Large intestine (tissue), 3 donors: ENCODE results near the gene PLEKHB1. TPM values are rescaled to one million over a fixed set of nuclear protein-coding genes. Genes with fewer than 3 reads are reported as not detected.

Experiments
- DNase-seq, 2 donors: peaks; one replicate each; pipeline versions ENCODE4 v3.0.0 to v3.0.0-alpha.2; 2013
- H3K27ac ChIP-seq: one replicate; pipeline ENCODE4 v1.5.1; 2013; ENCODE audit warnings: low read length
- H3K27me3 ChIP-seq: 2 replicates; pipeline ENCODE4 v1.6.1; 2013; ENCODE audit warnings: low read length; ENCODE audit not compliant: control insufficient read depth, insufficient read depth
- H3K36me3 ChIP-seq: 2 replicates; pipeline ENCODE4 v1.6.1; 2013; ENCODE audit warnings: low read length; ENCODE audit not compliant: control insufficient read depth, insufficient read depth
- H3K4me1 ChIP-seq: one replicate; pipeline ENCODE4 v1.6.1; 2013; ENCODE audit warnings: low read length; ENCODE audit not compliant: control insufficient read depth, insufficient read depth
- H3K4me3 ChIP-seq: one replicate; pipeline ENCODE4 v1.5.1; 2013; ENCODE audit warnings: low read length
- H3K9me3 ChIP-seq: one replicate; pipeline ENCODE4 v1.6.1; 2013; ENCODE audit warnings: mild to moderate bottlenecking, low read depth, low read length, moderate library complexity; ENCODE audit not compliant: control insufficient read depth
- whole genome bisulfite sequencing: methylation state at CpG from one replicate; pipeline ENCODE4 v1.1.5; 2013; ENCODE audit warnings: low lambda C conversion rate; ENCODE audit not compliant: insufficient coverage; 5-methylcytosine and 5-hydroxymethylcytosine counted together
- polyA plus RNA-seq: library from polyadenylated mRNA; unstranded; fragments of 120-200 nt; gene quantifications from one replicate; pipeline ENCODE4 v1.2.1, GENCODE V29; 2013

Gene PLEKHB1
- polyA plus RNA-seq, 1 donor = 5.5 TPM

DNA sequence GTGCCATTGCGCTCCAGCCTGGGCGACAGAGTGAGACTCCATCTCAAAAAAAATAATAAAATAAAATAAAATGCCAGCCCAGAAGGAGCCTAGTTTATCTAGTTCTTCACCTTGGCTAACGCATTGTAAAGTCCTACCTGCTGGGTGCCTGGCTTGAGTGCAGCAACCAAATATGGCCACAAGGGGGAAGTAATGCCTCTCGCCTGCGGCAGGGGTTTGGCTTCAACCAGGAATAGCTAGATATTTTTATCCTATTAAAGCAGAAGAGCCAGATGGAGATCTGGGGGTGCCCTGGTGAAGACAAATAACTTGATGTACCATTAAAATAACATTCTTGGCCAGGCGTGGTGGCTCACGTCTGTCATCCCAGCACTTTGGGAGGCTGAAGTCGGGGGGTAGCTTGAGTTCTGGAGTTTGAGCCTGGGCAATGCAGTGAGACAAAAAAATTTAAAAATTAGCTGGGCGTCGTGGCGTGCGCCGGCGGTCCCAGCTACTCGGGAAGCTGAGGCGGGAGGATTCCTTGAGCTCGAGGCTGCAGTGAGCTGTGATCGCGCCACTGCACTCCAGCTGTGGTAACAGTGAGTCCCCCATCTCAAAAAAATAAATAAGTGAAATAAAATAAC lies 20.6 kb upstream of the PLEKHB1 start:
- H3K27ac ChIP-seq = no peak overlapping the region
- DNase-seq = peak; percentile 58 to 64
- no peaks in the 10 kb centered on the region for H3K36me3 ChIP-seq
- H3K9me3 ChIP-seq = no peaks in the 10 kb centered on the region
- no CpG with 5 or more reads among the region's 19 CpGs for WGBS
- peaks cover 9% of the 10 kb centered on the region for H3K27me3 ChIP-seq
- no peaks in the 10 kb centered on the region for H3K4me1 ChIP-seq
- no peak overlapping the region for H3K4me3 ChIP-seq

DNA sequence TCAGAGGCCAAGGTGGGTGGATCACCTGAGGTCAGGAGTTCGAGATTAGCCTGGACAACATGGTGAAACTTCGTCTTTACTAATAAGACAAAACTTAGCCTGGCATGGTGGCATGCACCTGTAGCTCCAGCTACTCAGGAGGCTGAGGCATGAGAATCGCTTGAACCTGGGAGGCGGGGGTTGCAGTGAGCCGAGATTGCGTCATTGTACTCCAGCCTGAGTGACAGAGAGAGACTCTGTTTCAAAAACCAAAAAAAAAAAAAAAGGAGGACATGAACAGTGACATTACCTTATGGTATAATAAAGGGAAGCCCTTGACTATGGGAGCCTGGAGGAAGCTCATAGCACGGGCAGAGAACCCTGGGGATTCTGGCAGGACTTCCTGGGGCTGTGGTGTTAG lies 16.5 kb upstream of the PLEKHB1 start:
- no peaks in the 10 kb centered on the region for H3K4me1 ChIP-seq
- peaks cover 3% of the 10 kb centered on the region for H3K27me3 ChIP-seq
- H3K9me3 ChIP-seq = no peaks in the 10 kb centered on the region
- no CpG with 5 or more reads among the region's 7 CpGs for WGBS
- no peak for DNase-seq
- H3K4me3 ChIP-seq = no peak overlapping the region
- H3K27ac ChIP-seq = no peak overlapping the region
- no peaks in the 10 kb centered on the region for H3K36me3 ChIP-seq

DNA sequence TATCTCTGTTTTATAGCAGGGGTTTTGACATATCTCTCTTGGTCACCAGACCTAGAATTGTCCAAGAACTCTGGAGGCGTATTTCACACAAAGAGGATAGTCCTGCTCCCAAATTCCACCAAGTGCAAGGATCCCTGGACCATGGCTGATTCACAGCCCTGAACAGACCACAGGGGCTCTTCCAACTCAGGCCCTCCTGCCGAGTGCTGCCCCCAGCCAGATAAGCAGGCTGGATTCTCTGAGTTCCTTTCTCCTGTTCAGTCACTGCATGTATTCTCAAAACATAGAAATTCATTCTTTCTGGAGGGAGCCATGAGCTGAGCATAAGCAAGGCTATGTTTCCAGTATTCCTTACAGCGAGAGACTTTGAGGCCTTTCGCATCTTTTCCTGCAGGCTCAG lies 13.4 kb upstream of the PLEKHB1 start:
- Histone ChIP-seq H3K9me3 (no peaks in the 10 kb centered on the region), H3K27ac (no peak overlapping the region), H3K4me3 (no peak overlapping the region), H3K4me1 (no peaks in the 10 kb centered on the region), H3K27me3 (no peaks in the 10 kb centered on the region), H3K36me3 (no peaks in the 10 kb centered on the region)
- 100% methylated on average over 1 of the region's 4 CpGs for WGBS
- no peak for DNase-seq

DNA sequence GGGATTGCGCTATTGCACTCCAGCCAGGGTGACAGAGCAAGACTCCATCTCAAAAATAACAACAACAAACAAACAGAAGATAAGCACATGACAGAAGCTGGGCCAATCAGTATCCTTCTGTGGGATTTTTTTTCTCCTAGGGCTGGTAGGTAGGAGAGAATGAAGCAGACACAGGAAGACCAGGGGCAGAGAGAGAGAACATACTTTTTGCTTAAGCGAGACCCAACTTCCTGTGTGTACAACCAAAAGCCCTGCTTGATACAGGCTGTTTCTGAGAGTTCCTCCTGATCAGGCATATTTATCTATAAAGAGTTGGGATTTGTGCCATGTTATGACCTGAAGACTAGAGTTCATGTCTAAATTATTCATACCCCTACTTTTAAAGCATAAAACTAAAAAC lies 12.4 kb upstream of the PLEKHB1 start:
- no peaks in the 10 kb centered on the region for H3K9me3 ChIP-seq
- no peaks in the 10 kb centered on the region for H3K36me3 ChIP-seq
- no peak overlapping the region for H3K4me3 ChIP-seq
- H3K4me1 ChIP-seq = no peaks in the 10 kb centered on the region
- no peak for DNase-seq
- no peaks in the 10 kb centered on the region for H3K27me3 ChIP-seq
- WGBS = no CpG with 5 or more reads among the region's 2 CpGs
- no peak overlapping the region for H3K27ac ChIP-seq

DNA sequence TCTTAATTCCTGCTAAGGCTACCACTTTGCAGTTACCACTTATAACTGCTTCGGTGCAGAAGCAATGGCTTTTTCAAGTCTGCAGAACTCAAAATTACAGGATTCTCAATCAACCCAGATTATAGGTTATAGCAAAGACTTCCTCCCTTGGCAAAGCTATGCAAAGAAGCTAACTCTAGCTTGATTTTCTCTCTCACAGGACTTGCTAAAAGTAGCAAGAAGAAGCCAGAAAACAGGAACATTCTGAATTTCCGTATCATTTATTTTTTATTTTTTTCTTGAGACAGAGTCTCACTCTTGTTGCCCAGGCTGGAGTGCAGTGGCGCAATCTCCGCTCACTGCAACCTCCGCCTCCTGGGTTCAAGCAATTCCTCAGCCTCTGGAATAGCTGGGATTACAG lies 10.7 kb upstream of the PLEKHB1 start:
- Histone ChIP-seq H3K4me3 (no peak overlapping the region), H3K27me3 (no peaks in the 10 kb centered on the region), H3K4me1 (no peaks in the 10 kb centered on the region), H3K36me3 (no peaks in the 10 kb centered on the region), H3K27ac (no peak overlapping the region), H3K9me3 (no peaks in the 10 kb centered on the region)
- no peak for DNase-seq
- 80% methylated on average over 1 of the region's 5 CpGs for WGBS

DNA sequence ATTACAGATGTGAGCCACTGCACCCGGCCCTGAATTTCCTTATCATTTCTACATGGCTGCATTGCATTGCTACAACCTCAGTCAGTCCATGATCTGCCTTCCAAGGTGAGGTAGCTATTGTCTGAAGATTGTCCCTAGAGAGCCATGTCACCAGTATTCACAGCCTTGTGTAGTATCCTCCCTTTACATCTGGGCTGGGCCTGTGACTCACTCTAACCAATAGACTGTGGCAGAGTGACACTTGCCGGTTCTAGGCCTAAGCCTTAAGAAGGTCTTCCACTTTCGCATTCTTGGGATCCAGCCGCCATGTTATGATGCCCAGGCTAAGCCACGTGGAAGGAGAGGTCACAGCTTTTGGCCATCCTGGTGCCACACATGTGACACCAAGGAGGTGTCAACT lies 10.1 kb upstream of the PLEKHB1 start:
- Histone ChIP-seq H3K4me3 (no peak overlapping the region), H3K36me3 (no peaks in the 10 kb centered on the region), H3K9me3 (no peaks in the 10 kb centered on the region), H3K27ac (no peak overlapping the region), H3K4me1 (no peaks in the 10 kb centered on the region), H3K27me3 (no peaks in the 10 kb centered on the region)
- DNase-seq = no peak
- no CpG with 5 or more reads among the region's 5 CpGs for WGBS

DNA sequence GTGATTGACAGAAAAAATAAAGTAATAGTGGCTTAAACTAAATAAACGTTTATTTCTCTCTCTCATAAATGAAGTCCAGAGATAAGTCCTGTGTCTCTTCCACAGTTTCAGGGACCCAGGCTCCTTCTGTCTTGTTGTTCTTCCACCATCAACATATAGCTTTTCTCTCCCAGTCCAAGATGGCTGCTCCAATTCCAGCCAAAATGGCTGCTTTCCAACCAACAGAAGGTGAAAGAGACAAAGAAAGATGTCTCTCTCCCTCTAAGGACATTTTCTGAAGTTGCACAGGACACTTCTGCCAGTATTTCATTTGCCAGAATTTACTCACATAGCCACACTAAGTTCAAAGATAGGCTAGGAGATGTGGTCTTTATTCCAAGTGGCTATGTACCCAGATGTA lies 9.4 kb upstream of the PLEKHB1 start:
- Histone ChIP-seq H3K27ac (no peak overlapping the region), H3K9me3 (no peaks in the 10 kb centered on the region), H3K36me3 (no peaks in the 10 kb centered on the region), H3K4me1 (no peaks in the 10 kb centered on the region), H3K27me3 (no peaks in the 10 kb centered on the region), H3K4me3 (no peak overlapping the region)
- no CpG with 5 or more reads among the region's 1 CpG for WGBS
- DNase-seq = no peak

DNA sequence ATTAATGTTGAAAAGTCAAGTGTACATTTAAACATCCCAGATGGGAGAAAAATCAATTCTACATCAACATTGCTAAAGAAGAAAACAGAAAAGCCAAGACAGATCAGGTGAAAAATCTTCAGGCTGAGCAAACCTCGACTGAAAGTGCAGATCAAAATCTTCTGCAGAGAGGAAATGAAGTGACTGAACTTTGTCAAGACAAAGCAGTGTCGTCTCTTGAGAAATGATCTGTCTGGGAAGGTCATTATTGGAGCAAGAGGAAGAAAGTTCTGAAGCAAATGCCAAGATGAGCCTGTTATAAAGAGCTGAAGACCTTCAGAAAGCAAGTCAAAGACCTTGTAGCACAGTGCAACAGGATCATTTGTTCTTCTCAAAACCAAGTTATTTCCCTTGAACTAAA lies 5.8 kb upstream of the PLEKHB1 start:
- Histone ChIP-seq H3K27me3 (peaks cover 4% of the 10 kb centered on the region), H3K36me3 (no peaks in the 10 kb centered on the region), H3K4me3 (no peak overlapping the region)

DNA sequence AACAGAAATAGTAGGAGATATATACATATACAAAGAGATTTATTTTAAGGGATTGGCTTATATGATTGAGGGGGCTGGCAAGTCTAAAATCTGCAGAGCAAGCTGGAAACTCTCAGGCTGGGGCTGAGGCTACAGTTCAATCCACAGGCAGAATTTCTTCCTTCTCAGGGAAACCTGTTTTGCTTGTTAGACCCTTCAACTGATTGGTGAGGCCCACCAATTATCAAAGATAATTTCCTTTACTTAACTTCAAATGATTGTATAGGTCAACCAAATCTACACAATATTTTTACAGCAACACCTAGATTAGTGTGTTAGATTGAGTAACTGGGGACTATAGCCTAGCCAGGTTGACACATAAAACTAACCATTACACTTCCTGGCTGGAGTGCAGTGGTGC lies 4.7 kb upstream of the PLEKHB1 start:
- Histone ChIP-seq H3K4me1 (peaks cover 8% of the 10 kb centered on the region), H3K27me3 (peaks cover 12% of the 10 kb centered on the region), H3K9me3 (no peaks in the 10 kb centered on the region), H3K36me3 (no peaks in the 10 kb centered on the region), H3K27ac (no peak overlapping the region), H3K4me3 (no peak overlapping the region)
- no peak for DNase-seq

More for the DNA sequence above, 5.8 kb upstream of the PLEKHB1 start:
- H3K27ac ChIP-seq = no peak overlapping the region
- DNase-seq = no peak
- peaks cover 5% of the 10 kb centered on the region for H3K4me1 ChIP-seq
- H3K9me3 ChIP-seq = no peaks in the 10 kb centered on the region
- WGBS = 0% methylated on average over 1 of the region's 2 CpGs

DNA sequence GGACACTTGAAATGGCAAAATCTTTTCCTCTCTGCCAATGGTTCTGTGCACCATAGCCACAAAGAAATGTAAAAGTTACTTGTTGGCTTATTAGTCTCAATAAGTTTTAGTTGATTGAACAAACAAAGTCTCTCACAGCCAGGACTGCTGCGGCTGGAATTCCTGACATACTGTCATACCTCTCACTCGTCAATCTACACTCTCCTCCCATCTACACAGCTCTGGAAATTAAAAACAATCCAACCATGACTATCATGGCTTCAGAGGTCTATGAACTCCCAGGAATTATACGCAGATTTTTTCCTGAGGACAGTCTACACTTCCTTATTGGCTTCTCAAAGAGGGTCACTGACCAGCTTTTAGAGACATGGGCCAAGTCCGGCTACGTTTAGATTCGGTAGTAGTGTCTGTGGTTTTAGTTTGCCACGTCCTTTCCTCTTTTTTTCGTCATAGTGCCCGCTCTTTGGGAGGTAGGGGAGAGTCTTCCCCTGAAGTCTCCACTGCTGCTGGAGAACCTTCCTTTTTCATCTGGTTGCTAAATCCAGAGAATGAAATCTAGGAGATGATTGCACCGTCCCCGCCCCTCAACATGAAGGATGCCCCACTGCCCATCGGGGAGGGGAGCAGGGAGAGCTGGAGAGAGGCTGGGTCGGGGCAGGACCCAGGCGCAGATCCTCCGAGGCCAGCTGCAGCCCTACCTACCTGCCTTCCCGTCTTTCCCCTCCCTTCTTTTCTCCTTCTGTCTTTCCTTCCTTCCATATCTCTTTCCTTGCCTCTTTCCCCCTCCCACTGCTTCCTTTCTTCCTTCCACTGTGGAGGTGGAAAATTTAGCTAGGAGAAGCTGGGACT lies 1.0 kb upstream of the PLEKHB1 start:
- DNase-seq = no peak
- peaks cover 12% of the 10 kb centered on the region for H3K27me3 ChIP-seq
- H3K27ac ChIP-seq = no peak overlapping the region
- H3K9me3 ChIP-seq = no peaks in the 10 kb centered on the region
- no peaks in the 10 kb centered on the region for H3K36me3 ChIP-seq
- H3K4me1 ChIP-seq = peaks cover 11% of the 10 kb centered on the region
- 20% methylated on average over 2 of the region's 16 CpGs for WGBS
- H3K4me3 ChIP-seq = no peak overlapping the region
